ENCODE measurements around the gene UBE2G2. TPM values are rescaled to one million over a fixed set of nuclear protein-coding genes. Genes with fewer than 3 reads are reported as not detected.

The UBE2G2 gene
- total and polyA plus RNA-seq, 2 donors (not counting 3 experiments of a cell fraction or from before 2014, with no cell fraction given): 95.0 to 114 TPM

GRCh38 chr21:44848821-44849521 is 47.4 kb upstream of the UBE2G2 start:
- H3K79me2 ChIP-seq (ENCODE audit: control insufficient read depth, insufficient read depth, low read length): peaks cover 16% of the 10 kb centered on the region
- FAIRE-seq (no peak), DNase-seq (ENCODE audit: low read depth, low spot score) (no peak)
- no peaks in the 10 kb centered on the region for H3K9me1 ChIP-seq (replicated peaks; ENCODE audit: control insufficient read depth, extremely low read depth, insufficient read depth, low read length)
- H3K9ac ChIP-seq (replicated peaks; ENCODE audit: extremely low read depth, insufficient read depth, low read length): no peak overlapping the region
- dilution Hi-C loops (cut with MboI; ENCODE audit: extremely low pct_ligation_motif_present, low sequenced_read_pairs) (no loop called here), intact Hi-C loops (cut with micrococcal nuclease) (no loop called here)
- no peak for TF ChIP-seq JUN (IDR thresholded peaks at IDR 0.05; ENCODE audit: borderline replicate concordance, insufficient read depth, insufficient read length, low read depth)
- no peak for TF ChIP-seq MAX (IDR thresholded peaks at IDR 0.05; ENCODE audit: insufficient read depth, insufficient read length)
- no peak for TF ChIP-seq POLR2A (IDR thresholded peaks at IDR 0.05; ENCODE audit: low read depth, low read length)
- TF ChIP-seq EZH2 (IDR thresholded peaks at IDR 0.05; ENCODE audit: borderline replicate concordance, low read depth, low read length, severe bottlenecking): no peak
- no peak for TF ChIP-seq FOS (IDR thresholded peaks at IDR 0.05; ENCODE audit: borderline replicate concordance, insufficient read depth, low read length)
- no peak for TF ChIP-seq MYC (IDR thresholded peaks at IDR 0.05; ENCODE audit: low read depth, low read length)
- TF ChIP-seq POLR2AphosphoS5 (IDR thresholded peaks at IDR 0.05; ENCODE audit: insufficient read depth, low read depth, low read length): no peak
- TF ChIP-seq GATA2 (IDR thresholded peaks at IDR 0.05; ENCODE audit: insufficient read depth, insufficient read length, low read depth, low read length): no peak
- TF ChIP-seq CTCF (IDR thresholded peaks at IDR 0.05; ENCODE audit: extremely low read depth in 1 of 2, insufficient read depth in 1 of 2, low read depth in 1 of 2, low read length in 2 of 2): no peak
- H3K36me3 ChIP-seq (ENCODE audit: control insufficient read depth in 2 of 2, extremely low read depth in 1 of 2, insufficient read depth in 2 of 2, low read length in 2 of 2): peaks cover 26 to 35% of the 10 kb centered on the region in 2 experiments
- no peaks in the 10 kb centered on the region for H3K9me3 ChIP-seq (replicated peaks; ENCODE audit: control insufficient read depth, insufficient read depth, low read length)
- peaks cover 16% of the 10 kb centered on the region for H3K4me1 ChIP-seq (ENCODE audit: control insufficient read depth, extremely low read depth, insufficient read depth, low read length)
- no peak overlapping the region for H3K27ac ChIP-seq (ENCODE audit: insufficient read depth, low read depth, low read length)
- H3K4me3 ChIP-seq (replicated peaks in 1 of 3; ENCODE audit: insufficient read depth in 1 of 3, low read depth in 1 of 3, low read length in 3 of 3): no peak overlapping the region
- H3K4me2 ChIP-seq (ENCODE audit: insufficient read depth, low read length): no peak overlapping the region
- peaks cover 7% of the 10 kb centered on the region for H4K20me1 ChIP-seq (replicated peaks; ENCODE audit: control insufficient read depth, extremely low read depth, insufficient read depth, low read length)
- peaks cover 0 to 4% of the 10 kb centered on the region in 2 experiments for H3K27me3 ChIP-seq (ENCODE audit: control insufficient read depth in 2 of 2, insufficient read depth in 2 of 2, low read length in 2 of 2)
- ChIA-PET POLR2A (no interaction called here), CTCF (no interaction called here)
- no TSS peak for BruUV-seq (replicated peaks)
- H2AFZ ChIP-seq (ENCODE audit: low read depth, low read length): no peak overlapping the region
